CD4-positive, alpha-beta T cell treated with Interleukin-1 beta for 1 hour (primary cell): ENCODE measurements around the gene CHST11.
"Not testable (repeated sequence)": the region's sequence is repeated elsewhere in the genome, so short reads cannot be mapped to it uniquely, and the experiment has no call there.

Source experiments
- DNase-seq, 2 donors: peaks; one replicate each; pipeline ENCODE4 v3.0.0-alpha.2; 2020 to 2022

CHST11 gene

DNA sequence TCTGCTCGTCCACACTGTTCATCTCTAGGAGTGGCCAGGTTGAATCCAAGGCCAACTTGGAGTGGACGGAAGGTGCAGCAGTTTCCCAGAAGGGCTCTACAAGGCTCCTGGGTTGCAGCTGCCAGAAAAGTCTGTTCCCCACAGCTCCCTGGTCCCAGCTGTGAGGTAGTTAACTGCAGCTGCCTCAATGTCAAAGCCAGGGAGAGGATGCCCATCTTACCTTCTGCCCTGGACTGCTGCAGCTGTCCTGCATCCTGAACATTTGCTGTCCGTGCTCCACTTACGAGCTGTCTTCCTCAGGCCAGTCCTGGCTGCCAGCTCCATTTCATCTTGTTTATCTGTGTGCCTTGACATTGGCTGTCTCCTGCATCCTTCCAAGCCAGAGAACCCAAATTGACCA is 274.0 kb downstream of the CHST11 start:
- DNase-seq, result no peak

DNA sequence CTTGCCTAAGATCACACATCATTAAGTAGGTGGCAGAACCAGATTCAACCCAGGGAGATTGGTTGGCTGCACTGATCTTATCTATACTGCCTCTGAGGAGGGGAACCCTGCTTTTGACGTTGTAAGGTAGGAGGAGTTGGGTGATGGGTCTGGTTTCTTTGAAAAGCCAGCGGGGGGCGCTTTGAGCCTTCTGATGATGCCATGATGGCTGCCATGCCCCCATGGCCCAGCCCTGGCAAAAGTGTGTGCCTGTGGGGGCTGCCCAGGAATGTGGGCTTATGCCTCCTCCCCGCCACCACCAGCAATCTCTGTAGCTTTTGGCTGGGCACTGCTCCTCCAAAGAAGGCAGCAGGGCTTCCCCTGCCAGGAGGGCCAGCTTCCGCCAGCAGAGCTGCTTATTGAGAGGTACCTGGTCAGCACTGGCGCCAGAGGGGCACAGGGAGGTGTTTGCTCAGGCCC is 277.0 kb downstream of the CHST11 start:
- peak; percentile 24 to 29 for DNase-seq

DNA sequence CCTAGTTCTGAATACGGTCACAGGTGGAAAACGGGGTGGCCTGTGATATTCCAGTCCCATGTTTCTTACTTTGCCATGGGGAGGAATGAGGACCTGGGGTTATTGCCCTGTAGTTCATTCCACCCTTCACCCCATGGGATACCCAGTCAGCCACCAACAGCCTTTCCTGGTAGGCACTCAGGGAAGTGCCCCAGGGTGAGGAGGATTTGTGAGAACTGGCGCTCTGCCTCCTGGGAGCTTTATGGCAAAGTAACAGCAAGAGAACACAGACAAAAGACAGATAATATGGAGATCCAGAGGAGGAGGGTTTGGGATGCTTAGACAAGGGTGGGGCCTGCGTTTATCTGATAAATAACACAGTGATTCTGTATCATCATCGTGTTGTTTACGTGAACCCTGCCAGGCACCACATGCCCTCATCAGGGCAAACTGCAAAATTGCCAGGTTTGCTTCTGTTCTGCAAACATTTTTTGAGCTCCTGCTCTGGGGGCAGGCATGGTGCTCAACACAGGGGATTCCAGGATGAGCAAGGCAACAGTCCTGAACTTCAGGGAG is 277.9 kb downstream of the CHST11 start:
- no peak for DNase-seq

DNA sequence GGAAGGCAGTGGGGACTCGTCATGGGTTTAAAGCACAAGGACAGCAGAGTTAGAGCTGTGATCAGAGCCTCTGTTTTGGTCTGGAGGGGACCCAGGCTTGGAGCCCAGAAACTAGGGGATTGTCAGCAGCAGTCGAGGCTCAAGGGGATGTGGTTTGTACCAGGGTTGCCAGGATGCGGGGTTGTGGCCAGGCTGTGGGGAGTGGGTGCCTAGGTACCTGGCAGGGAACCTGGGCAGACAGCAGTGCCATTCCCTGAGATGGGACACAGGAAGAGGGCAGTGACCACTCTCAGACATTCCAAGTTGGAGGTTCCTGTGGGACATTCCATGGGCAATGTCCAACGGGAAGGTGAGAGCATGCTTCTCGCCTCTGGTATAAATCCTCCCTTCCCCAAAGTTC is 279.1 kb downstream of the CHST11 start:
- DNase-seq, result no peak

DNA sequence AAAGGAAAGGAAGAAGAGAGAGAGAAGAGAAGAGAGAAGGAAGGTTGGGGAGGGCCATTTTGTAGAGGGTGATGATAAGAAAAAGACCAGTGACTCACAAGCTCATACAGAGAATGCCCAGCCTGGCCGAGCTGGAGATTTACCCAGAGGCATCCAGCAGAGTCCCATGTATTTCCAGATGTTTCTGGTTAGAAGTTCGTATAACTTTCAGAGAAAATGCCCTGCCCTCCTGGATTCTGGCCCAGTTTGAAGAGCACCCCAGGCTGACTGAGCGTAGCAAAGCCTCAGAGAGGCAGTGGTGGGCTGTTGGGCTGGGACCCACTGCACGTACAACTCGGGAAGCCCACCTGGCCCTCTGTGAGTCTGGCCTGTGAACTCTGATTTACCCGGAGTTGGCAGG is 279.6 kb downstream of the CHST11 start:
- DNase-seq, result no peak

DNA sequence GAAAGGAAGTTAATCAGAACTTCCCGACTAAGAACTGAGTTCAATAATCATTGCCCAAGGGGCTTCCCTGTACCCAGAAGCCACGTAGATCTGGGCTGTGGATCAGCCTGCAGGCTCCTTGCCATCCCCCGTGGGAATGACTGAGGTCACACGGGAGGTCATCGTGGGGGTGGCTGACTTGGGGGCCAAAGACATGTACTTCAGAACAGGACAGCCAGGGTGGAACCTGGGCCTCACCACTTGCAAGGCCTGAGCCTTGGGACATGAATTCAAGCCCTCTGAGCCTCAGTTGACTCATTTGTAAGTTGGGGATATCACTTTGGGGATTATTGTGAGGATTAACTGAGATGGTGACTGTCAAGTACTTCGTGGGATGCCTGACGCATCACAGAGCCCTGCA is 280.4 kb downstream of the CHST11 start:
- no peak for DNase-seq

DNA sequence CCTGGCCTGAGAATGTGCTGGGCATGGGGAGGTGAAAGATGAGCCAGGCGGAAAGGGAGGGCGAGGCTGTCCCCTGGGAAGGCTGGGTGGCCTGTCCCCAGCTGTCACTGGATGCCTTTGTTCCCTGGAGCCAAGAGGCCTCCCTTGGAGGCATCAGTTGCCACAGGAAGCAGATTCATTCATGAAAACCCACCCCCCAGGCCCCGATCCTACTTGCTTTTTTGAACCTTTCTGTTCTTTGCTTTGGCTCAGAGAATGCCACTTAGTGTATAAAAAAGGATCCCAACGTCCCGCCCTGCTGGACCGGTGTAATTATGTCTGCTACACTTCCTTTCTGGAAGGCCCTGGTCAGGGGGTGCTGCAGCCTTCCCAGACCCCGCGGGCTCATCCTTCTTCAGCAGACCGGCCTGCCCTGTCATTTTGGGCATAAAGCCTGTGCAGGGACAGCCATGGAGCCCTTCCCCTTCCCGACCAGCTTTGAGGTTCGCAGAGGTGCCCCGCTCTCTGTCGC is 281.1 kb downstream of the CHST11 start:
- no peak for DNase-seq

DNA sequence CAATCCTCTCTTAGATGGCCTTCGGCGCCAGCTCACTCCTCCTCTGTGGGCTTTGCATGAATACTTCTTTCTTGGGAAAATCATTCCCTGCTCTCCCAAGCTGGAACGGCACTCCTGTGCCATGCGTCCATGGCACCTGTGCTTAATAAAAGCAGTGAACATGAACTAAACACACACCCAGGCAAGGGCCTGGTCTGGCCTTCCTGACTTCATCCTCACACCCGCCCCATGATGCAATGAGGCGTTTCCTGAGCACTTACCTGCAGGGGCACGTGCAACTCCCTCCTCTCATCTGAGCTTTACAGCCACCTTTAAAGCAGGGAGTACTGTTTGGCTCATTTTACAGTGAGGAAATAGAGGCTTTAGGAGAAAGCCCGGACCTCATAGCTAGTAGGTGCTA is 281.6 kb downstream of the CHST11 start:
- no peak for DNase-seq

DNA sequence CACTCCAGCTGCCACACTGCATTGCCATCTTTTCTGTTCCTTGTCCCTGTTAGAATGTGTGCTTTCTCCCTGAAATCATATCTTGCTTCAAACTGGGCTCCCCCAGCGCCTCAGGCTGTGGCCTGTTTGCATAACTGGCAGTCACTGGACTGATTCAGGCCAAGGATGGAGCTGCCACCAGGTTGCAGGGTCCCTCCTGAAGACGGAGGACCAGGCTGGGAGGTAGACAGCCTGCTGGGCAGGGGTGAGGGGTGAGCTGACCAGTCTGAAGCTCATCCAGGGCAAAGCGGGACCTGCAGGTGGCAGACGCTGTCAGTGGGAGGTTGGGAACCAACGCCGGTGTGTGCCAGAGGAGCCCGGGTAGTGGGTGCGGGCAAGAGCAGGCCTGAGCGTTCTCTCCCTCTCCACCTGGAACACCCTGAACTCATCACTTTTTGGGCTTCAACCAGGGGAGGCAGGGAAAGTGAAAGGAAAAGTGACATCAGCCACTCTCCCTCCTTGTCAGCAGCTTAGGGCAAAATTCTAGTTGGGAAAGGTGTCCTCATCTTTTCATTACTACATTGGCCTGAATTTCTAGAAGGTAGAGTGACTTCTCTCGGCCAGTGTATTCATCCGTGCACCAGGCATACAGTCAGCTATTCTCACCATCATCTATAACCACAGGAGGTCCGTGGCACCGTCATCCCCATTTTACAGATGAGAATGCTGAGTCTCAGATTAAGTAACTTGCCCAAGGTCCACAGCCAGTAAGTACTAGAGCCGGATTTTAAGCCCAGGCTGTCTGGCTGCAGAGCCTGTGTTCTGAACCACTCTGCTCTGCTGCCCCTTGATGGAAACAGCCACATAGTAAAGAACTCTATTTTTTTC is 282.3 kb downstream of the CHST11 start:
- DNase-seq, result no peak

DNA sequence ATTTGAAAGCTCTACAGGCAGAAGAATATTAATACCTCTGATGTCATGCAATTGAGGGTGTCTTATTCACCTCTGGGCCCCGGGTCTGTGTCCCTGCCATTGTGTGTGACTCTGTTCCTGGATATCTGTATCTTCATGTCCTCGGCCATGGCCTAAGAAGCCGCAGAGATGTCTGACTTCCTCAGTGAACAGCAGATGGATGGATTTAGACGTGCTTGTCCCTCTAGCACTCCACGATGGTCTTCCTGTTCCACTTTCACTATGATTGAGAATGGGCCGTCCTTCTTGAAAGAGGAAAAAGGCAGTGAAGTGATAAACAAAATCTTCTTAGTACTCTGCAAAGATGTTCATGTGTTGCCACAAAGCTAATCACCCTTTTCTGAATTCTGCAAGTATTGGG is 283.9 kb downstream of the CHST11 start:
- peak; percentile 28 to 50 for DNase-seq

DNA sequence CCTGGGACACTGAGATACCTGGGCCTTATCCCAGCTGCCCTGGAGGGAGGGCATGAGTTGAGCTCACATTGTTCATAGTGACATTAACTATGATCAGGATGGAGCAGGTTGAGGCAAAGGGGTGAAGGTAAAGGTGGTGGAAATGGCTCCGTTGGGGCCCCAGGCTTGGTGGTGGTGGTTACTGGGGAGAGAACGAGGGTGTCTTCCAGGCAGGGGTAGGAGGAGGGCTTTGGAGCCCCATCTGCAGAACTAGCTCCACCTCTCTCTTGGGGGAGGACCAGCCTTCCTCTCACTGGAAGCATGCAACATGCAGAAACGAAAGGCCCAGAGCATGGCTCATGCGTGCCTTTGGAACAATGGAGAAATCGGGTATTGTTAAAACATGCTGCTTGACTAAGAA is 284.3 kb downstream of the CHST11 start:
- no peak for DNase-seq

DNA sequence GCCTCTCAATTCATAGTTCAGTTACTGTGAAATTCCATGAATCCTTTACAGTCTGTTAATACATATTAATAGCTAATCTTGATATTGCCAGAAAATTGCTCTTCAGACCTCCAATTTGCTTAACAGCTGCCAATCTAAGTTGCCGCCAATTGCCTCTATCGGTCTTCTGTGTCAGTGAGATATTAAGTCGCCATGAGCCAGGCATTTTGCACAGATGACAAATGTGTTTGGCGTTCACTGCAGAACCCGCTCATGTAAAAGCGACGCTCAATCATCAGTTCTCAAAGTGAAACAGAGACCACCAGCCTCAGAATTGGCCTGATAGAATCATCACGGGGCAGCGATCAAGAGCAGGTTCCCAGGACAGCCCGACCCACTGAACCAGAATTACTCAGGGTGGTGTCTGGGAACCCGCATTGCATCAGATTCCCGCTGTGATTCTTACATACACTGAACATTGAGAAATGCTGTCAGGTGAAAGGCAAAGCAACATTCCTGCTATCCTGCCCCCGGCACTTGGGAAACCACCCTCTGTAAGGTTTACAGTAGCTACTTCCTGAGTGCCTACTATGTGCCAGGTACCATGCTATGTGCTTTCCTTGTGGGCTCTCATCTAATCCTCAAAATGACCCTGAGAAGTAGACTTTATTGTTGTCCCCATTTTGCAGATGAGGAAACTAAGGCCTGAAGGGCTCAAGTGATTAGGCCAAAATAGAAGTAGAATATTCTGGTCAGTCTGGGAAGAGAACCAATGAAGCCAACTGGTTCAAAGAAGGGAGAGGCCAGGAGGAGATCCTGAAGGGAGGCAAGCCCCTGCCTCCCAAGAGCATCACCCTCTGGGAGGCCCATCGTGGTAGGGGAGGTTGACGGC is 285.0 kb downstream of the CHST11 start:
- no peak for DNase-seq

DNA sequence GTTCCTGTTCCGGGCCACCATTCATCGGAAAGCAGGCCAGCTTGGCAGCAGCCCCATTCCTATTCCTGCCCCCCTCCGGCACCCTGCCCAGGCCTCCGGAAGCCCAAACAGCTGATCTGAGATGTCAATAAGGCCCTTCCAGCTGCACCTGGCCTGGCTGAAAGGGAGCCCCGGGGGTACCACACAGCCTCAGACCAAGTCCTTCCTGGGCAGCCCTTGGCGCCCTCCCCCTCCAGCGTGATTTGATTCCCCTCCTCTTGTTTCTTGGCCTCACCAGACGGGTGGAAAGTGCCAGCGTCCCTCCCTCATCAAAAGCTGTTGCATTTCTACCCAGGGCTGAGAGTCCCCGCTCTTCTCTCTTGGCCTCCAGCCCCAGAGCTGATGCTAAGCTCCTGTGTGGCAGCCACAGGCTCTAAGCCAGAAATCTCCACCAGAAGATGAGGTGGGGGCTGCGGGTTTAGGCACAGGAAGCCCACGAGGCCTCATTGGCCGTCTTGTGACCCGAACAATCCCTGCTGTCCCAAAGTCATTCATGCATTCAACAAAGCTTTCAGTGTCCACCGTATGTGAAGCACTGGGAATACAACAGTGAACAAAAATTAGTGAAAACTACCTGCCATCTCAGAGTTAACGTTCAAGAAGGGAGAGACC is 285.9 kb downstream of the CHST11 start:
- DNase-seq, result no peak

DNA sequence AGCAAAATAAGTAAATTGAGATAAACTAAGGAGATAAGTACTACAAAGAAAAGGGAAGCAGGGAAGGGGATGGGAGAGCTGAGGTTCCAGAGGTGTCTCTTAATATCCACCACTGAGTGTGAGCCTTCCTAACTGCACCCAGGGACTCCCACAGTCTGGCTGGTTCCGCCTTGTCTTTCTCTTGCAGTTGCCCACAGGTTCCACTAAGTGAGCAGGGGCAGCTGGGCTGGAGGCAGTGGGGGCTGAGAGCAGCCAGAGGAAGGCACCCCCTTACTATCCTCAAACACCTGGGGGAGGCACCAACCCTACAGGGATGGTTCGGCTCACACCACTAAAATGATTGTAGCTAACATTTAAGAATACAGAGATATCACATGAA is 286.4 kb downstream of the CHST11 start:
- no peak for DNase-seq

DNA sequence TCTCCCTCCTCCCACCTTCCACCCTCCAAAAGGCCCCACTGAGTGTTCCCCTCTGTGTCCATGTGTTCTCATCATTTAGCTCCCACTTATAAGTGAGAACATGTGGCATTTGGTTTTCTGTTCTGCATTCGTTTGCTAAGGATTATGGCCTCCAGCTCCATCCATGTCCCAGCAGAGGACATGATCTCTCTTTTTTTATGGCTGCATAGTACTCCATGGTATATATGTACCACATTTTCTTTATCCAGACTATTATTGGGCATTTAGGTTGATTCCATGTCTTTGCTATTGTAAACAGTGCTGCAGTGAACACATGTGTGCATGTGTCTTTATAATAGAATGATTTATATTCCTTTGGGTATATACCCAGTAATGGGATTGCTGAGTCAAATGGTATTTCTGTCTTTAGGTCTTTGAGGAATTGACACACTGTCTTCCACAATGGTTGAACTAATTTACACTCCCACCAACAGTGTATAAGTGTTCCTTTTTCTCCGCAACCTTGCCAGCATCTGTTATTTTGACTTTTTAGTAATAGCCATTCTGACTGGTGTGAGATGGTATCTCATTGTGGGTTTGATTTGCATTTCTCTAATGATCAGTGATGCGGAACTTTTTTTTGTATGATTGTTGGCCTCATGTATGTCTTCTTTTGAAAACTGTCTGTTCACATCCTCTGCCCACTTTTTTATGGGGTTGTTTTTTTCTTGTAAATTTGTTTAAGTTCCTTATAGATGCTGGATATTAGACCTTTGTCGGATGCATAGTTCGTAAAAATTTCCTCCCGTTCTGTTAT is 287.2 kb downstream of the CHST11 start:
- not testable (repeated sequence) for DNase-seq

DNA sequence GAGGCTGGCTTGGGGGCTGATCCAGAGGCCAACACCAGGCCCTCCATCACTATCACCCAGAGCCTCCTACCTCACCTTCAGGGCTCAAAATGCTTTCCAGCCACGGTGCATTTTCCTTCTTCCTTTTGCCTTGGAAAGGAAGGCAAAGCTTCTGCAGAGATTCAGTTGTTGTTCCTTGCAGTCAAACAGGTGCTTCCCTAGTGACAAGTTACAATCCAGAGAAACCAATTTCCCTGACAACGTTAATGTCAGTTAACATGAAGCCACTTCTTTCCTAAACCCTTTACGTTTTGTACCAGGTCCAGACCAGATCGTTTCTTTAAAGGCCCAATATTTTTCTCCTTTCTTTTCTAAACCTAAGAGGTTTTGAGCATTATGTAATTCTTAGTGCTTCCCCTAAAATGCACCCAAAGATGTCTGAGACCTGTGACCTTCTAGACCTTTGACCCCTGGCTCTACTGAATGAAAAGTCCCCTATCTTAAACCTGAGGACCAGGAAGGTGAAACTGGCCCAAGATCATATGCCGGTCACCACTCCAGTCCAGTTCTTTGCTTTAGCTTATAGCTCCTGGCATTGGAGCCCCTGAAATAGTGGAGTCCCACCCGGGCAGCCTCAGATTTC is 289.8 kb downstream of the CHST11 start:
- DNase-seq, result no peak

DNA sequence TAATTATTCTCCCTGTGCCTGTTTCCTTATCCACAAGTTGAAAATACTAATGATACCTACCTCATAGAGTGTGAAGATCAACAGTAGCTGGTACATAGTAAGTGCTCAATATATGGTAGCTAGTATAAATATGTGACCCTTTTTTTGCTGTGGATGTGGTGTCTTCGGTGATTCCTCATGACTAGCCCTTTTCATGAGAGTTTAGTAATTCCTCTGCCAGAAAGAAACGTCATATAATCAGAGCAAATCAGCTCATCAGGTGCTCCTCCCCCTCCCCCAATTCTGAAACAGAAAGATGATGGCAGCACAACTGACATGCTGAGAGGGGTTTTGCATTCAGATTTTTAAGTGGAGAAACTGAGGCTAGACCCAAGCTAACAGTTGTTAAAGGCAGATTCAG is 290.6 kb downstream of the CHST11 start:
- DNase-seq, result no peak

DNA sequence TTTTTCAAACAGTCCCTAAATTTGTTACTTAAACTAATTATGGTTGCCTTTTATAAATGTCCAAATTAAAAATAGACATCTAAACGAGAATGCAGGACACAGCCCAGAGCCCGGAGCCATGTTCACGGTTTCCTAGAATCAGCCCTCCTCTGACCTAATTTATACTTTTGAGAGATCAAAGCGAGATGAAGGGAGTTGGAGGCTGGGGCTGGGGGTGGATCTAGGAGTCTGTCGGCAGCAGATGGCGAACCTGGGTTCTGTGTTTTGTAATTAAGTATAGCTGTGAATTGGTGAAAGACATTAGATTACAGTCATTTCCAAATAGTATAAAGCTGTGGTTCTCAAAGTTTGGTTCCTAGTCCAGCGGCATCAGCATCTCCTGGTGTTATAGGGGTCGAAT is 291.2 kb downstream of the CHST11 start:
- peak in 1 of 2 donors; percentile 15 for DNase-seq

DNA sequence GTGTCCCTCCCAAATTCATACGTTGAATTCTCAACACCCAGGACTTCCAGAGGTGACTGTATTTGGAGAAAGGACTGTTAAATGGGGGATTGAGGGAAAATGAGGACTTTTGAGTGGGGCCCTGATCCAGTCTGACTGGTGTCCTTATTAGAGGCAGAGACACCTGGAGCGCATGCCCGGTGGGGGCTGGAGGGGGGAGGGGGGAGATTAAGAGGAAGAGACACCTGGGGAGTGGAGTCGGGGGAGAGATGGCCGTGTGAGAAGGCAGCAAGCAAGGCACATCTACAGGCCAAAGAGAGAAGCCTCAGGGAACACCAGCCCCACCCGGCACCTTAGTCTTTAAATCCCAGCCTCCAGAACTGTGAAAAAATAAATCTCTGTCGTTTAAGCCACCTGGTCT is 291.6 kb downstream of the CHST11 start:
- DNase-seq, result no peak

DNA sequence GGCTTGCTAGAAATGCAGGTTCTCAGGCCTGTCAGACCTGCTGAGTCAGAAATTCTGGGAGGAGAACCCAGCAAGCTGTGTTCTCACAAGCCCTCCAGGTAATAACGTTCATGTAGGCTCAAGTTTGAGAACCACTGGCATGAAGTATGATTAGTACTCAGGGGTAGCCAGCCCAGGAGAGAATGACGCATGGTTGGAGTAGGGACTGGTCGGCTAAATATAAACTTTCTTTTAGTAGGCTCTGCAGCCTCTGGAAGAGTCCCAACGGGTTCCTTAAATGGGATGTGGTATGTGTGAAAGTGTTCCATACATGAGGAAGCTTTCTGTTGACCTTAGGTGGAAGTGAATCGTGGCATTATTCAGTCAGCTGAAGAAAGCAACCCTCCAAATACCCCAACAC is 292.0 kb downstream of the CHST11 start:
- DNase-seq, result no peak

DNA sequence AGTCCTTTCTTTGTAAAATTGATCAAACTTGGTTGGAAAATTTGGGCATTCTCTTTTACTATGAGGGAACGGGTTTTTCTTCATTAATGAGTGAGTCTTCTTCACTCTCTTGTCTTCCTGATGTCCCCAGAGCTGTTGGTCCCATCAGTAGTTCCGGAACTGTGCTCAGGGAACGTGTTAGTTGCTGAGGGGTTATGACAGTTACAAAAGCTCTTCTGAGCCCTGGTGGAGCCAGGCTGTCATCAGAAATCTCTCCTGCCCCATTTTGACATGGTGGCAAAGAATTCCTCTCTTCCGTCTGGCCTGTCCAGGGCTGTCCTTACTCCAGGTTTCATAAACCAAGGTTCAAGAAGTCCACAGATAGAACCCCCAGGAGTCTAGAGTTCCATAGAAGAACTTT is 292.8 kb downstream of the CHST11 start:
- DNase-seq, result no peak

DNA sequence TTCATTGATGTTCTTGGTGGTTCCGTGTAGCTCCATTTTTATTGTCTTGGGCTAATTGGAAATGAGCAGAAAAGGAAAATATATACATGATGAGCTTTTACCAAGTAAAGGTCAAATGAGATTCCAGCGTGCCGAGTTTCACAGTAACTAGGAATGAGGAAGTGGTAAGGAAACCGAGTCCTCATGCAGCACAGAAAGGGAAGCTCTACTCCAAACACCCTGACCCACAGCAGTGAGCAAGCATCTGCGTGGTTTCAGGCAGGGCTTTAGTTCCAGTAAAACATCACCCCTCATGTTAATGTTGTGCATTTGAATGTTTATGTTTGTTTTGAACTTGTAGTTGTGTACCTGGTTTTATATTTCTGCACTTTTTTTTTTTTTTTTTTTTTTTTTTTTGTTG is 293.3 kb downstream of the CHST11 start:
- DNase-seq, result peak in 1 of 2 donors; percentile 63
